Tibial nerve (tissue), 4 donors: ENCODE data around the gene OR56B4. TPM values are rescaled to one million over a fixed set of nuclear protein-coding genes. Genes with fewer than 3 reads are reported as not detected.
"Not testable (repeated sequence)": the region's sequence is repeated elsewhere in the genome, so short reads cannot be mapped to it uniquely, and the experiment has no call there.

ENCODE experiments used
- DNase-seq, 2 donors: peaks; one replicate each; pipeline ENCODE4 v3.0.0-alpha.2; 2019; ENCODE audit warnings: low spot score in 2 of 2
- H3K27ac ChIP-seq, 4 donors: fragments of 200-600 bp; sonication (generic) in 3 of 4; one replicate each; pipeline ENCODE4 v1.5.1; 2017 to 2019; ENCODE audit warnings: mild to moderate bottlenecking in 1 of 4
- H3K27me3 ChIP-seq, 2 donors: fragments of 200-600 bp; sonication (generic) in 1 of 2; one replicate each; pipeline versions ENCODE4 v1.5.1 to v1.6.0; 2017 to 2019
- H3K36me3 ChIP-seq, 3 donors: fragments of 200-600 bp; sonication (generic); one replicate each; pipeline ENCODE4 v1.5.1; 2018 to 2019
- H3K4me1 ChIP-seq, 4 donors: fragments of 200-600 bp; sonication (generic) in 3 of 4; one replicate each; pipeline ENCODE4 v1.5.1; 2017 to 2019
- H3K4me3 ChIP-seq, 4 donors: fragments of 200-600 bp; sonication (generic) in 3 of 4; one replicate each; pipeline ENCODE4 v1.5.1; 2017 to 2019; ENCODE audit warnings: mild to moderate bottlenecking in 1 of 4, moderate library complexity in 1 of 4
- H3K9me3 ChIP-seq, 4 donors: fragments of 200-600 bp; sonication (generic) in 3 of 4; one replicate each; pipeline ENCODE4 v1.5.1; 2017 to 2019
- EP300 ChIP-seq, 2 donors: sonication (generic); formaldehyde crosslinking; IDR thresholded peaks; one replicate each; pipeline ENCODE4 v1.6.1; 2017; ENCODE audit warnings: antibody characterized with exemption in 2 of 2, mild to moderate bottlenecking in 1 of 2
- POLR2A ChIP-seq, 2 donors: fragments of 450-650 bp; IDR thresholded peaks; one replicate each; pipeline ENCODE4 v1.6.1; 2017; ENCODE audit warnings: antibody characterized with exemption in 2 of 2, mild to moderate bottlenecking in 2 of 2, moderate library complexity in 2 of 2
- WGBS, 2 donors: methylation state at CpG; one replicate each; pipeline ENCODE4 v1.1.5; 2018; 5-methylcytosine and 5-hydroxymethylcytosine counted together
- total RNA-seq, 4 donors: library from RNA; depleted of rRNA; stranded (reverse); fragments of >200 nt; gene quantifications; one replicate each; pipeline ENCODE4 v1.1.0, GENCODE V29; 2016
- TF ChIP-seq, protein P1 (sequence below), 5 experiments: fragments of 200-600 bp in 3 of 5; fragments of 450-650 bp in 2 of 5; sonication (generic) in 3 of 5; IDR thresholded peaks; one replicate each; pipeline ENCODE4 v1.5.1; 2016 to 2019; ENCODE audit warnings: antibody characterized with exemption in 5 of 5, mild to moderate bottlenecking in 3 of 5, moderate library complexity in 2 of 5

OR56B4 gene, protein sequence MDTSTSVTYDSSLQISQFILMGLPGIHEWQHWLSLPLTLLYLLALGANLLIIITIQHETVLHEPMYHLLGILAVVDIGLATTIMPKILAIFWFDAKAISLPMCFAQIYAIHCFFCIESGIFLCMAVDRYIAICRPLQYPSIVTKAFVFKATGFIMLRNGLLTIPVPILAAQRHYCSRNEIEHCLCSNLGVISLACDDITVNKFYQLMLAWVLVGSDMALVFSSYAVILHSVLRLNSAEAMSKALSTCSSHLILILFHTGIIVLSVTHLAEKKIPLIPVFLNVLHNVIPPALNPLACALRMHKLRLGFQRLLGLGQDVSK
- total RNA-seq = not detected

DNA sequence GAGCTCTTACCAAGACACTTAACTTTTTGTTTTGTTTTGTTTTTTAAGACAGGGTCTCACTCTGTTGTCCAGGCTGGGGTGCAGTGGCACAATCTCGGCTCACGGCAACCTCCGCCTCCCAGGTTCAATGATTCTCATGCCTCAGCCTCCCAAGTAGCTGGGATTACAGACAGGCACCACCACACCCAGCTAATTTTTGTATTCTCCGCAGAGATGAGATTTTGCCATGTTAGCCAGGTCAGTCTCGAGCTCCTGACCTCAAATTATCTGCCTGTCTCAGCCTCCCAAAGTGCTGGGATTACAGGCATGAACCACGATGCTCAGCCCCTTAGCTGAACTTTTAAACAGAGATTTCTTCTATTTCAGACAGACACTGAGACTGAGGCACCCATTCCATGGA is at the start of gene OR56B4:
Gene OR56B4 (plus strand): TSS at position 301 of the 400 bp plus-strand sequence. CDS start 95 bp downstream, at position 396.
- not testable (repeated sequence) for H3K27ac ChIP-seq, H3K36me3 ChIP-seq, H3K9me3 ChIP-seq, H3K4me1 ChIP-seq, H3K4me3 ChIP-seq, DNase-seq, H3K27me3 ChIP-seq
- 75 to 77% methylated on average over 6 of the region's 6 CpGs for WGBS, 2 donors

DNA sequence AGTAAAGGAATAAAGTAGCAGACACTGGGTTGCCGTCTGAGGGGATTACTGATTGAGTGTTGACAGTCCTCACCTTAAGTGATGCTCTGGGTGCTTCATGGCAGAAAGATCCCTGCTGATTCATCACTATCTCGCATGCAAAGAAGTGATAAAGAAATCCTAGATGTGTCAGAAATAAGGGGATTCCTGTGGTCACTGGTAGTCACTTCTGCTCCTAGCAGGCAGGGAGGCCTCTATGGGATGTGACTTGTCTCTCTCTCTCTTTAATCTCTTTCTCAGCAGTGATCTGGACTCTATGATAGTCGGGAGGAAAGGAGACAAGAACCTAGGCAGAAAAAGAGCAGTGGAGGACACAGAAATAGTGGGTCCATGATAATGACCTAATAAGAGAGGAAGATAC is 46.0 kb upstream of the OR56B4 start:
- WGBS, 2 donors = 72 to 73% methylated on average over 3 of the region's 3 CpGs
- Histone ChIP-seq H3K27ac (no peak overlapping the region), H3K4me1 (no peaks in the 10 kb centered on the region), H3K4me3 (no peak overlapping the region), H3K9me3 (no peaks in the 10 kb centered on the region), H3K36me3 (no peaks in the 10 kb centered on the region), H3K27me3 (no peaks in the 10 kb centered on the region)
- DNase-seq = no peak
- TF ChIP-seq EP300 (IDR thresholded peaks at IDR 0.05) (no peak), POLR2A (IDR thresholded peaks at IDR 0.05) (no peak)
- TF ChIP-seq, protein P1, sequence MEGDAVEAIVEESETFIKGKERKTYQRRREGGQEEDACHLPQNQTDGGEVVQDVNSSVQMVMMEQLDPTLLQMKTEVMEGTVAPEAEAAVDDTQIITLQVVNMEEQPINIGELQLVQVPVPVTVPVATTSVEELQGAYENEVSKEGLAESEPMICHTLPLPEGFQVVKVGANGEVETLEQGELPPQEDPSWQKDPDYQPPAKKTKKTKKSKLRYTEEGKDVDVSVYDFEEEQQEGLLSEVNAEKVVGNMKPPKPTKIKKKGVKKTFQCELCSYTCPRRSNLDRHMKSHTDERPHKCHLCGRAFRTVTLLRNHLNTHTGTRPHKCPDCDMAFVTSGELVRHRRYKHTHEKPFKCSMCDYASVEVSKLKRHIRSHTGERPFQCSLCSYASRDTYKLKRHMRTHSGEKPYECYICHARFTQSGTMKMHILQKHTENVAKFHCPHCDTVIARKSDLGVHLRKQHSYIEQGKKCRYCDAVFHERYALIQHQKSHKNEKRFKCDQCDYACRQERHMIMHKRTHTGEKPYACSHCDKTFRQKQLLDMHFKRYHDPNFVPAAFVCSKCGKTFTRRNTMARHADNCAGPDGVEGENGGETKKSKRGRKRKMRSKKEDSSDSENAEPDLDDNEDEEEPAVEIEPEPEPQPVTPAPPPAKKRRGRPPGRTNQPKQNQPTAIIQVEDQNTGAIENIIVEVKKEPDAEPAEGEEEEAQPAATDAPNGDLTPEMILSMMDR (IDR thresholded peaks at IDR 0.05) = no peak

DNA sequence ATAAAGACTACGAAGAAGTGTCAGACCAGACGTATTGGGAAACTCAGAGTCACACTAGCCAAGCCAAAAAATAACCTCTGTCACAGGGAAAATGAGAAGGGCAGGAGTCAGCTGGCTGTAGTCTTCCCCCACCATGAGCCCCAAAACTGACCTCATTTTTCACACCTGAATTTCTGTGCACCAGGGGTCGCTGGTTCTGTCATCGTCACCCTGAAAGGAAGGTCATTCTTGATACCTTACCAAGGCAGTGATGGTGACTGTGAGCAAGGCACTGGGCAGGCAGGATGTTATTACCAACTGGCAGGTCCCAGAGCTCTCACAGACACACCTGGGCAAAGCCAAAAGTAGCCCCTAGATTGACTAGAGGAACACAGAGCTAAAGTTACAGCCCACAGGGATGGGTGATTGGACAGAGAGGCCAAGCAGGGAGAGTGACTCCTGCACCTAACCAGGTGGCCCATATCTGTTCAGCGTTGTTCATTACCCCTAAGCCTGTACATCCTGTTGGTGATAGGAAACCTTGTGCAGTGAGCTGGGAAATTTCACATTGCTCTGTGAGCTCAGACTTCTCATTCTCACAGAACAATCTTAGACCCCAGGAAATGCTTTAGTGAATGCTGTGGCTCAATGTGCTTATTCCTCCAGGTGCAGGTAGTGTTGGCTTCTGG is 44.7 kb upstream of the OR56B4 start:
- no peak for TF ChIP-seq EP300 (IDR thresholded peaks at IDR 0.05)
- TF ChIP-seq POLR2A (IDR thresholded peaks at IDR 0.05) = no peak
- TF ChIP-seq, protein P1 (IDR thresholded peaks at IDR 0.05) = no peak
- Histone ChIP-seq H3K27ac (no peak overlapping the region), H3K4me3 (no peak overlapping the region), H3K4me1 (no peaks in the 10 kb centered on the region), H3K36me3 (no peaks in the 10 kb centered on the region), H3K27me3 (no peaks in the 10 kb centered on the region), H3K9me3 (no peaks in the 10 kb centered on the region)
- 72 to 87% methylated on average over 5 of the region's 5 CpGs for WGBS, 2 donors
- DNase-seq = no peak

DNA sequence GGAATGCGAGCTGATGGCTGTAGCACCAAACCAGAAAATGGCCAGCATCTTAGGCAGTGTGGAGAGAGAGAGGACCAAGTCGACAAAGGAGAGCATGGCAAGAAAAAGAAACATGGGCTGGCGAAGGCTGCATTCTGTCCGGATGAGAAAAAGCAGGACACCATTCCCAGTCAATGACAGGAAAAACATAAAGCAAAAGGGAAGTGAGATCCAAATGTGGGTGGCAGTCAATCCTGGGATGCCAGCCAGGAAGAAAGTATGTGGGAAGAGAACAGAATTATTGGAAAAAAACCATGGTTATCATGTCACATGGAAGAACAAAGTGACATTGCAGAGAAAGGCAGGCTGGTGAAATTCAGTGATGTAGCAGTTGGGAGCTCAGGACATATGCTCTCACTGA is 40.0 kb upstream of the OR56B4 start:
- no peak for DNase-seq
- Histone ChIP-seq H3K4me1 (no peaks in the 10 kb centered on the region), H3K27ac (no peak overlapping the region), H3K27me3 (no peaks in the 10 kb centered on the region), H3K36me3 (no peaks in the 10 kb centered on the region), H3K9me3 (no peaks in the 10 kb centered on the region), H3K4me3 (no peak overlapping the region)
- 76 to 78% methylated on average over 4 of the region's 4 CpGs for WGBS, 2 donors
- TF ChIP-seq, protein P1 (IDR thresholded peaks at IDR 0.05) = no peak
- TF ChIP-seq POLR2A (IDR thresholded peaks at IDR 0.05) = no peak
- TF ChIP-seq EP300 (IDR thresholded peaks at IDR 0.05) = no peak

DNA sequence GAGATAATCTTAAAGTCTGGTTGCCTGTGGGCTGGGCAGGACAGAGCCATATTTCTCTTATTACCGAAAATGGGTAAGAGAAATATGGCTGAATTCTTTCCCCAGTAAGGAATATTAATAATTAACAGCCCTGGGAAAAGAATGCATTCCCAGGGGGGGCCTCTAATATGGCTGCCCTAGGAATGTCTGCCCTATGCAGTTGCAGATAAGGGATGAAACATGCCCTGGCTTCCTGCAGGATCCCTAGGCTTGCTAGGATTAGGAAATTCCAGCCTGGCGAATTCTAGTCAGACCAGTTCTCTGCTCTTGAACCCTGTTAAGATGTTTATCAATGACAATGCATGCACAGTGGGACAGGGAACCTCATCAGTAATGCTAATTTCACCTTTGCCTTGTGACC is 31.0 kb upstream of the OR56B4 start:
- not testable (repeated sequence) for DNase-seq, H3K27me3 ChIP-seq, H3K4me1 ChIP-seq, H3K27ac ChIP-seq, H3K36me3 ChIP-seq, H3K4me3 ChIP-seq
- 83 to 88% methylated on average over 2 of the region's 2 CpGs for WGBS, 2 donors
- peaks cover 0 to 25% (median 0%) of the 10 kb centered on the region in 4 donors for H3K9me3 ChIP-seq

DNA sequence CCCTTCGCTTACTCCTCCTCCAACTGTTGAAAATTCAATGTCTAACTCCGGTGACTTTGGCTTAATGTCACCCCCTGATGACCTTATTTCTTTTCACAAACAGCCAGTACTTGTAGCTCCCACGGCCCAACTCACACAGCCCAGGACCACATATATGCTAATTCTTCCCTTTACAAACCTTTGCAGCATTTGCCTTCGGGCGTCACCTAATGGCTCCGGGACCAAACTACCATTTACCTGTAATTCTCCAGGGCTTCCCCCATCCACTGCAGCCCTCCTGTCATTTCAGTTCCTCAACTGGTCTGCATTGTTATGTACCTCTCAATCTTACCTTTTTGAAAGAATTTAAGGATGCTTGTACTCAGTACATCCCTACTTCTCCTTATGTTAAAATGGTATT is 29.8 kb upstream of the OR56B4 start:
- no peak for DNase-seq
- TF ChIP-seq EP300 (IDR thresholded peaks at IDR 0.05) = no peak
- no peak overlapping the region for H3K27ac ChIP-seq
- H3K4me1 ChIP-seq = no peaks in the 10 kb centered on the region
- peaks cover 0 to 27% (median 0%) of the 10 kb centered on the region in 4 donors for H3K9me3 ChIP-seq
- no peaks in the 10 kb centered on the region for H3K27me3 ChIP-seq
- 86 to 88% methylated on average over 6 of the region's 6 CpGs for WGBS, 2 donors
- H3K36me3 ChIP-seq = no peaks in the 10 kb centered on the region
- H3K4me3 ChIP-seq = no peak overlapping the region
